ENCODE measurements around the gene SYT1. TPM values are rescaled to one million over a fixed set of nuclear protein-coding genes. Genes with fewer than 3 reads are reported as not detected.

SYT1 gene
- total and polyA plus RNA-seq, 2 donors (not counting 1 experiment from before 2014, with no cell fraction given), result 0.90 to 2.1 TPM

GRCh38 chr12:78916845-78917480 is 52.4 kb downstream of the SYT1 start:
- no peaks in the 10 kb centered on the region for H3K4me1 ChIP-seq (ENCODE audit: control insufficient read depth, extremely low read depth, insufficient read depth, low read length)
- H3K27ac ChIP-seq (ENCODE audit: insufficient read depth, low read length), result no peak overlapping the region
- no peak overlapping the region for H2AFZ ChIP-seq (ENCODE audit: low read length)
- H3K27me3 ChIP-seq (ENCODE audit: control insufficient read depth, insufficient read depth, low read length), result no peaks in the 10 kb centered on the region
- H3K4me2 ChIP-seq (ENCODE audit: extremely low read depth, insufficient read depth, low read length), result no peak overlapping the region
- no peak overlapping the region for H3K9ac ChIP-seq (ENCODE audit: insufficient read depth, low read length)
- peak; percentile 17 to 86 for DNase-seq (ENCODE audit: low read depth in 2 of 2)
- no peaks in the 10 kb centered on the region for H3K9me3 ChIP-seq (ENCODE audit: control insufficient read depth, insufficient read depth, low read depth, low read length)
- H4K20me1 ChIP-seq (ENCODE audit: control insufficient read depth, extremely low read depth, insufficient read depth, low read length), result no peaks in the 10 kb centered on the region
- H3K4me3 ChIP-seq (replicated peaks in 1 of 4; ENCODE audit: control extremely low read depth in 1 of 4, insufficient read depth in 1 of 4, low read depth in 3 of 4, low read length in 4 of 4), result no peak overlapping the region
- TF ChIP-seq CTCF (conservative IDR thresholded peaks at IDR 0.05 in 1 of 2, IDR thresholded peaks at IDR 0.05 in 1 of 2; ENCODE audit: low read depth in 1 of 2, low read length in 2 of 2), result no peak
- no peak for TF ChIP-seq EZH2 (IDR thresholded peaks at IDR 0.05; ENCODE audit: low read length, missing control alignments)
- H3K36me3 ChIP-seq (ENCODE audit: control insufficient read depth, insufficient read depth, low read length), result no peaks in the 10 kb centered on the region
- no peaks in the 10 kb centered on the region for H3K79me2 ChIP-seq (ENCODE audit: control insufficient read depth, insufficient read depth, low read length)

- no peak for TF ChIP-seq CTCF (conservative IDR thresholded peaks at IDR 0.05 in 1 of 2, IDR thresholded peaks at IDR 0.05 in 1 of 2; ENCODE audit: low read depth in 1 of 2, low read length in 2 of 2)
- H3K36me3 ChIP-seq (ENCODE audit: control insufficient read depth, insufficient read depth, low read length), result no peaks in the 10 kb centered on the region
- H3K79me2 ChIP-seq (ENCODE audit: control insufficient read depth, insufficient read depth, low read length), result no peaks in the 10 kb centered on the region
- H2AFZ ChIP-seq (ENCODE audit: low read length), result no peak overlapping the region
- H3K9ac ChIP-seq (ENCODE audit: insufficient read depth, low read length), result no peak overlapping the region
- H4K20me1 ChIP-seq (ENCODE audit: control insufficient read depth, extremely low read depth, insufficient read depth, low read length), result no peaks in the 10 kb centered on the region
- H3K27ac ChIP-seq (ENCODE audit: insufficient read depth, low read length), result no peak overlapping the region
- H3K27me3 ChIP-seq (ENCODE audit: control insufficient read depth, insufficient read depth, low read length), result no peaks in the 10 kb centered on the region
- H3K4me2 ChIP-seq (ENCODE audit: extremely low read depth, insufficient read depth, low read length), result no peak overlapping the region
- no peaks in the 10 kb centered on the region for H3K9me3 ChIP-seq (ENCODE audit: control insufficient read depth, insufficient read depth, low read depth, low read length)
- no peak for DNase-seq (ENCODE audit: low read depth in 2 of 2)
- H3K4me3 ChIP-seq (replicated peaks in 1 of 4; ENCODE audit: control extremely low read depth in 1 of 4, insufficient read depth in 1 of 4, low read depth in 3 of 4, low read length in 4 of 4), result no peak overlapping the region
- H3K4me1 ChIP-seq (ENCODE audit: control insufficient read depth, extremely low read depth, insufficient read depth, low read length), result no peaks in the 10 kb centered on the region
These were observed 52.9 kb downstream of the SYT1 start for GRCh38 chr12:78917513-78917912.

GRCh38 chr12:78918268-78918667 is 53.7 kb downstream of the SYT1 start:
- H3K4me2 ChIP-seq (ENCODE audit: extremely low read depth, insufficient read depth, low read length), result no peak overlapping the region
- H3K79me2 ChIP-seq (ENCODE audit: control insufficient read depth, insufficient read depth, low read length), result no peaks in the 10 kb centered on the region
- peak in 1 of 2 donors; percentile 30 for DNase-seq (ENCODE audit: low read depth in 2 of 2)
- H4K20me1 ChIP-seq (ENCODE audit: control insufficient read depth, extremely low read depth, insufficient read depth, low read length), result no peaks in the 10 kb centered on the region
- no peaks in the 10 kb centered on the region for H3K4me1 ChIP-seq (ENCODE audit: control insufficient read depth, extremely low read depth, insufficient read depth, low read length)
- TF ChIP-seq CTCF (conservative IDR thresholded peaks at IDR 0.05 in 1 of 2, IDR thresholded peaks at IDR 0.05 in 1 of 2; ENCODE audit: low read depth in 1 of 2, low read length in 2 of 2), result no peak
- no peak for TF ChIP-seq EZH2 (IDR thresholded peaks at IDR 0.05; ENCODE audit: low read length, missing control alignments)
- no peaks in the 10 kb centered on the region for H3K9me3 ChIP-seq (ENCODE audit: control insufficient read depth, insufficient read depth, low read depth, low read length)
- no peak overlapping the region for H3K9ac ChIP-seq (ENCODE audit: insufficient read depth, low read length)
- no peak overlapping the region for H2AFZ ChIP-seq (ENCODE audit: low read length)
- H3K36me3 ChIP-seq (ENCODE audit: control insufficient read depth, insufficient read depth, low read length), result no peaks in the 10 kb centered on the region
- H3K27ac ChIP-seq (ENCODE audit: insufficient read depth, low read length), result no peak overlapping the region
- no peaks in the 10 kb centered on the region for H3K27me3 ChIP-seq (ENCODE audit: control insufficient read depth, insufficient read depth, low read length)
- no peak overlapping the region for H3K4me3 ChIP-seq (replicated peaks in 1 of 4; ENCODE audit: control extremely low read depth in 1 of 4, insufficient read depth in 1 of 4, low read depth in 3 of 4, low read length in 4 of 4)
